Liver (tissue), 3 donors: ENCODE data around the gene PCBP1.

Source experiments
- ATF3 ChIP-seq: IDR thresholded peaks from 2 replicates; pipeline ENCODE4 v1.6.1; 2016; ENCODE audit warnings: antibody characterized with exemption
- EGR1 ChIP-seq, 2 donors: IDR thresholded peaks; 2 replicates each; pipeline ENCODE4 v1.6.1; 2016 to 2018; ENCODE audit warnings: antibody characterized with exemption in 2 of 2, low read depth in 2 of 2
- FOXA1 ChIP-seq: IDR thresholded peaks from 2 replicates; pipeline ENCODE4 v1.6.1; 2016; ENCODE audit warnings: antibody characterized with exemption
- GABPA ChIP-seq, 2 donors: IDR thresholded peaks in 1 of 2; conservative IDR thresholded peaks in 1 of 2; 2 replicates each; pipeline ENCODE4 v1.6.1; 2016; ENCODE audit warnings: antibody characterized with exemption in 2 of 2, mild to moderate bottlenecking in 1 of 2, moderate library complexity in 1 of 2
- RAD21 ChIP-seq, 2 donors: IDR thresholded peaks; 2 replicates each; pipeline ENCODE4 v1.6.1; 2016; ENCODE audit warnings: antibody characterized with exemption in 2 of 2, mild to moderate bottlenecking in 2 of 2
- TAF1 ChIP-seq: conservative IDR thresholded peaks from 2 replicates; pipeline ENCODE4 v1.6.1; 2016; ENCODE audit warnings: antibody characterized with exemption, mild to moderate bottlenecking
- YY1 ChIP-seq: IDR thresholded peaks from 2 replicates; pipeline ENCODE4 v1.6.1; 2016; ENCODE audit warnings: antibody characterized with exemption, mild to moderate bottlenecking
- ZBTB33 ChIP-seq: IDR thresholded peaks from 2 replicates; pipeline ENCODE4 v1.6.1; 2016; ENCODE audit warnings: antibody characterized with exemption
- TF ChIP-seq, protein P1 (sequence below): IDR thresholded peaks from 2 replicates; pipeline ENCODE4 v1.6.1; 2016; ENCODE audit warnings: antibody characterized with exemption, mild to moderate bottlenecking
- TF ChIP-seq, protein P2 (sequence below): fragments of 150-350 bp; IDR thresholded peaks from 2 replicates; pipeline ENCODE4 v1.5.1; 2017; ENCODE audit warnings: improper control_type of control experiment, low read depth, low read length; ENCODE audit not compliant: missing input control
- donor health status: healthy.
- donor health status: healthy.

GRCh38 chr2:70086838-70087701, at the start of gene PCBP1:
- TF ChIP-seq, protein P1, sequence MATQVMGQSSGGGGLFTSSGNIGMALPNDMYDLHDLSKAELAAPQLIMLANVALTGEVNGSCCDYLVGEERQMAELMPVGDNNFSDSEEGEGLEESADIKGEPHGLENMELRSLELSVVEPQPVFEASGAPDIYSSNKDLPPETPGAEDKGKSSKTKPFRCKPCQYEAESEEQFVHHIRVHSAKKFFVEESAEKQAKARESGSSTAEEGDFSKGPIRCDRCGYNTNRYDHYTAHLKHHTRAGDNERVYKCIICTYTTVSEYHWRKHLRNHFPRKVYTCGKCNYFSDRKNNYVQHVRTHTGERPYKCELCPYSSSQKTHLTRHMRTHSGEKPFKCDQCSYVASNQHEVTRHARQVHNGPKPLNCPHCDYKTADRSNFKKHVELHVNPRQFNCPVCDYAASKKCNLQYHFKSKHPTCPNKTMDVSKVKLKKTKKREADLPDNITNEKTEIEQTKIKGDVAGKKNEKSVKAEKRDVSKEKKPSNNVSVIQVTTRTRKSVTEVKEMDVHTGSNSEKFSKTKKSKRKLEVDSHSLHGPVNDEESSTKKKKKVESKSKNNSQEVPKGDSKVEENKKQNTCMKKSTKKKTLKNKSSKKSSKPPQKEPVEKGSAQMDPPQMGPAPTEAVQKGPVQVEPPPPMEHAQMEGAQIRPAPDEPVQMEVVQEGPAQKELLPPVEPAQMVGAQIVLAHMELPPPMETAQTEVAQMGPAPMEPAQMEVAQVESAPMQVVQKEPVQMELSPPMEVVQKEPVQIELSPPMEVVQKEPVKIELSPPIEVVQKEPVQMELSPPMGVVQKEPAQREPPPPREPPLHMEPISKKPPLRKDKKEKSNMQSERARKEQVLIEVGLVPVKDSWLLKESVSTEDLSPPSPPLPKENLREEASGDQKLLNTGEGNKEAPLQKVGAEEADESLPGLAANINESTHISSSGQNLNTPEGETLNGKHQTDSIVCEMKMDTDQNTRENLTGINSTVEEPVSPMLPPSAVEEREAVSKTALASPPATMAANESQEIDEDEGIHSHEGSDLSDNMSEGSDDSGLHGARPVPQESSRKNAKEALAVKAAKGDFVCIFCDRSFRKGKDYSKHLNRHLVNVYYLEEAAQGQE, result peak; percentile 13
- TF ChIP-seq, protein P2, sequence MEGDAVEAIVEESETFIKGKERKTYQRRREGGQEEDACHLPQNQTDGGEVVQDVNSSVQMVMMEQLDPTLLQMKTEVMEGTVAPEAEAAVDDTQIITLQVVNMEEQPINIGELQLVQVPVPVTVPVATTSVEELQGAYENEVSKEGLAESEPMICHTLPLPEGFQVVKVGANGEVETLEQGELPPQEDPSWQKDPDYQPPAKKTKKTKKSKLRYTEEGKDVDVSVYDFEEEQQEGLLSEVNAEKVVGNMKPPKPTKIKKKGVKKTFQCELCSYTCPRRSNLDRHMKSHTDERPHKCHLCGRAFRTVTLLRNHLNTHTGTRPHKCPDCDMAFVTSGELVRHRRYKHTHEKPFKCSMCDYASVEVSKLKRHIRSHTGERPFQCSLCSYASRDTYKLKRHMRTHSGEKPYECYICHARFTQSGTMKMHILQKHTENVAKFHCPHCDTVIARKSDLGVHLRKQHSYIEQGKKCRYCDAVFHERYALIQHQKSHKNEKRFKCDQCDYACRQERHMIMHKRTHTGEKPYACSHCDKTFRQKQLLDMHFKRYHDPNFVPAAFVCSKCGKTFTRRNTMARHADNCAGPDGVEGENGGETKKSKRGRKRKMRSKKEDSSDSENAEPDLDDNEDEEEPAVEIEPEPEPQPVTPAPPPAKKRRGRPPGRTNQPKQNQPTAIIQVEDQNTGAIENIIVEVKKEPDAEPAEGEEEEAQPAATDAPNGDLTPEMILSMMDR, result no peak
- TF ChIP-seq ZBTB33 (peak; percentile 74), RAD21 (IDR thresholded peaks at IDR 0.05) (peak in 1 of 2 donors; percentile 12), YY1 (no peak), FOXA1 (no peak), GABPA (IDR thresholded peaks at IDR 0.05 in 1 of 2, conservative IDR thresholded peaks at IDR 0.05 in 1 of 2) (peak; percentile 78 to 89), ATF3 (no peak), EGR1 (IDR thresholded peaks at IDR 0.05; ENCODE audit: low read depth in 2 of 2) (peak in 1 of 2 donors; percentile 41), TAF1 (no peak)
